Thyroid gland (tissue), 4 donors: ENCODE results near the gene PEX11G.

Experiments
- POLR2A ChIP-seq, 2 donors: fragments of 450-650 bp; IDR thresholded peaks; one replicate each; pipeline ENCODE4 v1.6.1; 2017; ENCODE audit warnings: antibody characterized with exemption in 2 of 2, mild to moderate bottlenecking in 2 of 2, moderate library complexity in 1 of 2
- TF ChIP-seq, protein P1 (sequence below), 6 experiments: fragments of 200-600 bp in 3 of 6; fragments of 450-650 bp in 3 of 6; sonication (generic) in 3 of 6; IDR thresholded peaks; one replicate each; pipeline ENCODE4 v1.5.1; 2016 to 2019; ENCODE audit warnings: antibody characterized with exemption in 6 of 6, mild to moderate bottlenecking in 2 of 6, inconsistent platforms in 1 of 6, moderate library complexity in 1 of 6

DNA sequence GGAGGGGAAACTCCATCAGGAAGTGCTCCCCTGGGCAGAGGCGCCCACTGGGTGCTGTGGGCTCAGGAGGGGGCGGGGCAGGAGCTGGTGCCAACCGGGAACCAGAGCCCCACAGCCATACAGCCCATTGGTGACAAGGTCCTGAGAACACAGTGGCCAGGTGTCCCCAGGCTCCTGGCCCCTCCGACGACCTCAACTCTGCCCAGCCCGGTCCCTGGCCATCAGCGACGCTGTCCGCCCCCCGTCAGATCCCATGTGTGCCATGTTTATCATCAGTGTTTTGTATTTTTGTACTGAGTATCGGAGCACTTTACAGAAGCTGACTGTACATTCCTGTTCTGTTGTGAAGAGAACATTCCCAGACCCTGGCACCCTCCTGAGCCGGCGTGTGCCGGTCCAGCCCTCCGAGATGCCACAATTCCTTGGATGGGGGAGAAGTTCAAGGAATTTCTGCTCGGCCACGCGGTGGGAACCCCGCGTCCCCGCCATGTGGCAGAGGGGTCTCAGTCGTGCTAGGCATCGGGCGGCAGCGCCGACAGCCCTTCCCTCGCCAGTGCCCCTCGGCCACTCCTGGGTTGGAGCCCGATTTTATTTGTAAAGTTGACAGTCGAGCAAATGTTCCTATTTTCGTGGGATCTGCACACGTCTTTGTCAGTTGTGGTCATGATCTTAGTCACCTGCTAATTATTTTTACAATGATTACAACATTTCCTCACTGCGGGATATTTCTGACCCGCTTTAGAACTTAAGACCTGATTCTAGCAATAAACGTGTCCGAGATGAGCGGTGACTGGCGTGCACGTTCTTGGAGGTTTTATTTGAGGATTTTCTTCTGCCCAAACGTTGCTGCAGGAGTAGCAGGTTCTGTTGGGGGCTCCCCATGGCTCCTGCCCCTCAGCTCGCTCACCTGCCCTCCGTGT is 16.9 kb downstream of the PEX11G start:
- TF ChIP-seq, protein P1, sequence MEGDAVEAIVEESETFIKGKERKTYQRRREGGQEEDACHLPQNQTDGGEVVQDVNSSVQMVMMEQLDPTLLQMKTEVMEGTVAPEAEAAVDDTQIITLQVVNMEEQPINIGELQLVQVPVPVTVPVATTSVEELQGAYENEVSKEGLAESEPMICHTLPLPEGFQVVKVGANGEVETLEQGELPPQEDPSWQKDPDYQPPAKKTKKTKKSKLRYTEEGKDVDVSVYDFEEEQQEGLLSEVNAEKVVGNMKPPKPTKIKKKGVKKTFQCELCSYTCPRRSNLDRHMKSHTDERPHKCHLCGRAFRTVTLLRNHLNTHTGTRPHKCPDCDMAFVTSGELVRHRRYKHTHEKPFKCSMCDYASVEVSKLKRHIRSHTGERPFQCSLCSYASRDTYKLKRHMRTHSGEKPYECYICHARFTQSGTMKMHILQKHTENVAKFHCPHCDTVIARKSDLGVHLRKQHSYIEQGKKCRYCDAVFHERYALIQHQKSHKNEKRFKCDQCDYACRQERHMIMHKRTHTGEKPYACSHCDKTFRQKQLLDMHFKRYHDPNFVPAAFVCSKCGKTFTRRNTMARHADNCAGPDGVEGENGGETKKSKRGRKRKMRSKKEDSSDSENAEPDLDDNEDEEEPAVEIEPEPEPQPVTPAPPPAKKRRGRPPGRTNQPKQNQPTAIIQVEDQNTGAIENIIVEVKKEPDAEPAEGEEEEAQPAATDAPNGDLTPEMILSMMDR (IDR thresholded peaks at IDR 0.05): no peak
- TF ChIP-seq POLR2A (IDR thresholded peaks at IDR 0.05): no peak
